HCT116 (cell line): ENCODE measurements around the gene SLC16A13. TPM values are rescaled to one million over a fixed set of nuclear protein-coding genes. Genes with fewer than 3 reads are reported as not detected.

Experiments used
- ATAC-seq: fragments of 200-7000 bp; cut with Tn5 transposase; 2 replicates; pipeline ENCODE4 v1.9.1; 2020; ENCODE audit warnings: mild to moderate bottlenecking, moderate library complexity
- BruUV-seq: library from RNA; stranded (reverse); fragments of 400-500 nt; replicated peaks from 2 replicates; lab custom pipeline; 2021; lab: Mats Ljungman, UMichigan
- CTCF ChIA-PET: fragments of 300-600 bp; sonication (Branson Sonifier 250); formaldehyde crosslinking; loops from one replicate; lab custom pipeline; 2021; ENCODE audit warnings: antibody characterized with exemption; lab: Charles Lee
- POLR2A ChIA-PET: fragments of 300-600, 350-600 bp; sonication (Branson Sonifier 250); formaldehyde crosslinking; loops from one replicate; lab custom pipeline; 2021; ENCODE audit warnings: antibody characterized with exemption; lab: Charles Lee
- RAD21 ChIA-PET, 2 experiments: fragments of 300-600 bp; sonication (Branson Sonifier 250); formaldehyde crosslinking; loops; one replicate each; lab custom pipeline; 2023; ENCODE audit warnings: low total read pairs in 2 of 2; ENCODE audit not compliant: uncharacterized antibody in 2 of 2, unreplicated experiment in 2 of 2, low non-redundant PET in 1 of 2; lab: Charles Lee
- DNase-seq: peaks from one replicate; pipeline ENCODE4 v3.0.0-alpha.2; 2010; ENCODE audit warnings: low read depth, low spot score
- H2AFZ ChIP-seq: fragments of 200-600 bp; shearing (Covaris generic), sonication (generic); 2 replicates; pipeline ENCODE4 v1.6.1; 2017; ENCODE audit warnings: low read depth, mixed run types, mixed read lengths, antibody characterized with exemption, low read length; ENCODE audit not compliant: poor library complexity, severe bottlenecking
- H3K27ac ChIP-seq: 2 replicates; pipeline ENCODE4 v1.5.1; 2012; ENCODE audit warnings: low read depth, low read length
- H3K27me3 ChIP-seq: fragments of 200-600 bp; sonication (generic); 2 replicates; pipeline ENCODE4 v1.6.1; 2016; ENCODE audit warnings: mixed run types, low read length, mixed read lengths; ENCODE audit not compliant: insufficient read depth
- H3K36me3 ChIP-seq, 2 experiments: fragments of 200-500 bp in 1 of 2; fragments of 200-600 bp in 1 of 2; sonication (Bioruptor generic) in 1 of 2; sonication (generic) in 1 of 2; 2 replicates each; pipeline versions ENCODE4 v1.5.1 to v1.6.1; 2014 to 2016; ENCODE audit warnings: low read length in 2 of 2, inconsistent platforms in 1 of 2, mixed read lengths in 1 of 2, mixed run types in 1 of 2; ENCODE audit not compliant: insufficient read depth in 2 of 2, control insufficient read depth in 1 of 2
- H3K4me1 ChIP-seq, 2 experiments: fragments of 200-600 bp in 1 of 2; sonication (generic) in 1 of 2; 2 replicates each; pipeline versions ENCODE4 v1.5.1 to v1.6.1; 2012 to 2017; ENCODE audit warnings: low read length in 2 of 2, inconsistent platforms in 1 of 2, mild to moderate bottlenecking in 1 of 2, mixed read lengths in 1 of 2, mixed run types in 1 of 2, moderate library complexity in 1 of 2; ENCODE audit not compliant: insufficient read depth in 2 of 2, control insufficient read depth in 1 of 2
- H3K4me2 ChIP-seq: fragments of 200-600 bp; sonication (generic); 2 replicates; pipeline ENCODE4 v1.6.1; 2017; ENCODE audit warnings: mixed run types, low read length, mixed read lengths
- H3K4me3 ChIP-seq, 2 experiments: fragments of 200-600 bp in 1 of 2; sonication (generic) in 1 of 2; replicated peaks in 1 of 2; 2 replicates each; pipeline ENCODE4 v1.5.1; 2011 to 2016; ENCODE audit warnings: low read length in 2 of 2, control low read depth in 1 of 2, low read depth in 1 of 2, mild to moderate bottlenecking in 1 of 2, mixed read lengths in 1 of 2, mixed run types in 1 of 2
- H3K79me2 ChIP-seq: fragments of 200-600 bp; sonication (generic); 2 replicates; pipeline ENCODE4 v1.6.1; 2017; ENCODE audit warnings: mild to moderate bottlenecking, mixed run types, low read length, moderate library complexity, mixed read lengths; ENCODE audit not compliant: insufficient read depth
- H3K9ac ChIP-seq: fragments of 200-600 bp; sonication (generic); 2 replicates; pipeline ENCODE4 v1.6.1; 2016; ENCODE audit warnings: low read length, mixed read lengths
- H3K9me2 ChIP-seq: fragments of 200-600 bp; sonication (generic), shearing (Covaris generic); 2 replicates; pipeline ENCODE4 v1.6.1; 2017; ENCODE audit warnings: mixed run types, mild to moderate bottlenecking, moderate library complexity; ENCODE audit not compliant: insufficient read depth
- H3K9me3 ChIP-seq, 2 experiments: fragments of 200-500 bp in 1 of 2; fragments of 200-600 bp in 1 of 2; sonication (Bioruptor generic) in 1 of 2; sonication (generic) in 1 of 2; 2 replicates each; pipeline ENCODE4 v1.6.1; 2014 to 2017; ENCODE audit warnings: low read length in 2 of 2, mixed read lengths in 2 of 2, inconsistent platforms in 1 of 2, low read depth in 1 of 2, mild to moderate bottlenecking in 1 of 2, mixed run types in 1 of 2, moderate library complexity in 1 of 2; ENCODE audit not compliant: control insufficient read depth in 1 of 2, insufficient read depth in 1 of 2
- H4K20me1 ChIP-seq: fragments of 200-600 bp; sonication (generic), shearing (Covaris generic); 2 replicates; pipeline ENCODE4 v1.6.1; 2017; ENCODE audit warnings: mixed run types, mild to moderate bottlenecking, moderate library complexity; ENCODE audit not compliant: insufficient read depth
- ATF3 ChIP-seq: IDR thresholded peaks from 2 replicates; pipeline ENCODE4 v1.6.1; 2012
- CBX3 ChIP-seq: IDR thresholded peaks from 2 replicates; pipeline ENCODE4 v1.6.1; 2012; ENCODE audit warnings: low read depth
- CEBPB ChIP-seq: IDR thresholded peaks from 2 replicates; pipeline ENCODE4 v1.6.1; 2012; ENCODE audit warnings: low read depth
- CTCF ChIP-seq, 3 experiments: fragments of 200-600 bp in 1 of 3; sonication (generic) in 1 of 3; IDR thresholded peaks in 2 of 3; conservative IDR thresholded peaks in 1 of 3; 2 replicates each; pipeline ENCODE4 v1.5.1; 2012 to 2017; ENCODE audit warnings: low read depth in 2 of 3, low read length in 2 of 3, antibody characterized with exemption in 1 of 3, borderline replicate concordance in 1 of 3, control low read depth in 1 of 3, mild to moderate bottlenecking in 1 of 3, mixed read lengths in 1 of 3, mixed run types in 1 of 3, moderate library complexity in 1 of 3; ENCODE audit not compliant: insufficient read depth in 1 of 3
- EGR1 ChIP-seq: IDR thresholded peaks from 2 replicates; pipeline ENCODE4 v1.6.1; 2012; ENCODE audit warnings: low read depth
- FOSL1 ChIP-seq: IDR thresholded peaks from 2 replicates; pipeline ENCODE4 v1.6.1; 2012; ENCODE audit warnings: low read depth
- JUND ChIP-seq: IDR thresholded peaks from 2 replicates; pipeline ENCODE4 v1.6.1; 2012
- MAX ChIP-seq: IDR thresholded peaks from 2 replicates; pipeline ENCODE4 v1.6.1; 2012
- POLR2A ChIP-seq: IDR thresholded peaks from 2 replicates; pipeline ENCODE4 v1.7.0; 2011; ENCODE audit warnings: borderline replicate concordance; ENCODE audit not compliant: insufficient read depth, insufficient read length; ENCODE audit errors: extremely low read depth
- POLR2AphosphoS5 ChIP-seq: IDR thresholded peaks from 2 replicates; pipeline ENCODE4 v1.6.1; 2011; ENCODE audit warnings: mild to moderate bottlenecking, low read depth, low read length, moderate library complexity
- REST ChIP-seq: IDR thresholded peaks from 2 replicates; pipeline ENCODE4 v1.6.1; 2012; ENCODE audit warnings: low read depth
- SIN3A ChIP-seq: IDR thresholded peaks from 2 replicates; pipeline ENCODE4 v1.6.1; 2012; ENCODE audit warnings: low read depth
- SP1 ChIP-seq: IDR thresholded peaks from 2 replicates; pipeline ENCODE4 v1.6.1; 2012; ENCODE audit warnings: low read depth
- TCF7L2 ChIP-seq: IDR thresholded peaks from 2 replicates; pipeline ENCODE4 v1.7.0; 2011; ENCODE audit warnings: borderline replicate concordance, inconsistent platforms; ENCODE audit not compliant: insufficient read depth, insufficient read length; ENCODE audit errors: extremely low read depth
- YY1 ChIP-seq: IDR thresholded peaks from 2 replicates; pipeline ENCODE4 v1.6.1; 2011; ENCODE audit warnings: low read length, low read depth, moderate library complexity, mild to moderate bottlenecking; ENCODE audit not compliant: insufficient replicate concordance; ENCODE audit errors: extremely low read depth
- ZFX ChIP-seq: fragments of 450-650 bp; IDR thresholded peaks from 2 replicates; pipeline ENCODE4 v1.6.1; 2017
- intact Hi-C: fragments of 100-400 bp; cut with micrococcal nuclease; formaldehyde crosslinking; loops from 2 replicates; pipeline ENCODE4 v1.10.0; 2022
- total RNA-seq: library from RNA; stranded (reverse); gene quantifications from one replicate; pipeline ENCODE4 v1.2.1, GENCODE V29; 2021; ENCODE audit not compliant: unreplicated experiment

The SLC16A13 gene
- total RNA-seq, 1 experiment from 2014 or later, result 6.8 TPM

- no peak for TF ChIP-seq REST
These were observed 23.1 kb downstream of the SLC16A13 start (continued) for GRCh38 chr17:7058831-7059447.

GRCh38 chr17:7060165-7060891, 24.5 kb downstream of the SLC16A13 start:
- no peaks in the 10 kb centered on the region for H3K9me2 ChIP-seq
- peak; percentile 96 for DNase-seq
- H4K20me1 ChIP-seq, result no peaks in the 10 kb centered on the region
- peak; percentile 89 for ATAC-seq
- peak; percentile 32 for TF ChIP-seq YY1
- no peak for TF ChIP-seq CTCF (IDR thresholded peaks at IDR 0.05 in 2 of 3, conservative IDR thresholded peaks at IDR 0.05 in 1 of 3; ENCODE audit: borderline replicate concordance in 1 of 3, insufficient read depth in 1 of 3, low read depth in 2 of 3, low read length in 2 of 3)
- TF ChIP-seq POLR2A, result no peak
- TF ChIP-seq ATF3, result no peak; the same call in 1 of the 2 replicates
- peak; percentile 69 for TF ChIP-seq MAX
- peak; percentile 97 for TF ChIP-seq FOSL1
- TF ChIP-seq TCF7L2, result peak; percentile 41
- TF ChIP-seq CEBPB, result peak; percentile 88
- peak; percentile 63; the same call in 1 of the 2 replicates for TF ChIP-seq EGR1
- TF ChIP-seq JUND, result peak; percentile 96
- no peak for TF ChIP-seq ZFX
- peak; percentile 92 for TF ChIP-seq SIN3A
- peak; percentile 84 for TF ChIP-seq CBX3
- peak; percentile 57; the same call in 1 of the 2 replicates for TF ChIP-seq POLR2AphosphoS5
- peak; percentile 93 for TF ChIP-seq SP1
- peak overlapping the region; percentile 71 for H3K4me2 ChIP-seq
- peak overlapping the region; percentile 53 for H3K27ac ChIP-seq
- no TSS peak for BruUV-seq
- ChIA-PET POLR2A (interaction anchor here (0.8 to 1.0 kb wide), 3 partner anchors 13 to 75 kb away, joined by 3 to 4 read pairs (median 4); no protein-coding TSS in a partner anchor), RAD21 (interaction anchor here in 1 of 2 experiments (0.6 kb wide), 1 partner anchor 109 kb away, joined by 3 read pairs; no protein-coding TSS in a partner anchor), CTCF (interaction anchor here (0.5 to 1.4 kb wide), 9 partner anchors 8 to 327 kb away, joined by 3 to 8 read pairs (median 4); no protein-coding TSS in a partner anchor)
- H3K9ac ChIP-seq, result peak overlapping the region; percentile 29; the same call in 1 of the 2 replicates
- intact Hi-C loops, result no loop called here
- H3K79me2 ChIP-seq, result no peaks in the 10 kb centered on the region
- peak overlapping the region in 1 of 2 experiments; percentile 36; a peak in 2 of 4 replicates for H3K4me3 ChIP-seq
- H3K27me3 ChIP-seq, result peaks cover 4% of the 10 kb centered on the region; the same call in 1 of the 2 replicates
- H2AFZ ChIP-seq, result peak overlapping the region; percentile 90
- no peaks in the 10 kb centered on the region for H3K9me3 ChIP-seq
- no peaks in the 10 kb centered on the region for H3K36me3 ChIP-seq
- H3K4me1 ChIP-seq, result peaks cover 16 to 43% of the 10 kb centered on the region in 2 experiments
